ENCODE data around the gene TJP1.
"Not testable (repeated sequence)": the region's sequence is repeated elsewhere in the genome, so short reads cannot be mapped to it uniquely, and the experiment has no call there.

The TJP1 gene

DNA sequence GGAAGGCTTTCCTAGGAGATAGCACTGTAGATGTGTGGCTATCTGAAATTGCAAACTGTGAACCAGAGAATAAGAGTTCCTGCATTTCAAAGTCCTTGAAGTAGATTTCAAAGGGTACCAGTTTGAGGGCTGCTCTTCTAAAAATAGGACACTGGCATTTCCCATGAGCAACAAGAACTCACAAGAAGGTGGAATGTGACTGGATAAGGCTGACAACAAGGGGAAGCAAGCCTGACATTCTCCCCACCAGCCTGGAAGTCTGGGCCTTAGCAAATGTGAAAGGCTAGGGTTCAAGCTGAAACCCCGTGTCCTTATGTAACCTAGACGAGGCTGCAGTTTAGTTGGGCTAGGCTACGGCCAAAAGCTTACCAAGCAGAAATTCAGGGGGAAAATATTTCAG, 18.7 kb upstream of the TJP1 start:
- in situ Hi-C loops (cut with MboI; ENCODE audit: low pct_unique_long_range_greater_than_20kb, low sequenced_read_pairs), result no loop called here
- no peak for DNase-seq

DNA sequence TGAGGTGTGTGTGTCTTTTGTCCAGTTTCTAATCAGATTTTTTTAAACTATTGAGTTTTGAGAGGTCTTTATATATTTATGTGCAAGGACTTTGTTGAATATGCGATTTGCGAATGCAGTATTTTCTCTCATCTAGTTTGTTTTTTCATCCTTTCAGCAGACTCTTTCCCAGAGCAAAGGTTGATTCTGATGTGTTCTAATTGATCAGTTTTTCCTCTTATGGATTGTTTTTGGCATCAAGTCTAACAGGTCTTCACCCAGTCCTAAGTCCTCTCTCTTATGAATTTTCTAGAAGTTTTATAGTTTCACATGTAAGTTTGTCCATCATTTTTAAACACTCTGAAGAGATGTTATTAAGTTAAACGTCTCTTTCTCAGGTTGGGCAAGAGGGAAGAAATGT, 17.8 kb upstream of the TJP1 start:
- no peak for DNase-seq
- in situ Hi-C loops (cut with MboI; ENCODE audit: low pct_unique_long_range_greater_than_20kb, low sequenced_read_pairs), result no loop called here

DNA sequence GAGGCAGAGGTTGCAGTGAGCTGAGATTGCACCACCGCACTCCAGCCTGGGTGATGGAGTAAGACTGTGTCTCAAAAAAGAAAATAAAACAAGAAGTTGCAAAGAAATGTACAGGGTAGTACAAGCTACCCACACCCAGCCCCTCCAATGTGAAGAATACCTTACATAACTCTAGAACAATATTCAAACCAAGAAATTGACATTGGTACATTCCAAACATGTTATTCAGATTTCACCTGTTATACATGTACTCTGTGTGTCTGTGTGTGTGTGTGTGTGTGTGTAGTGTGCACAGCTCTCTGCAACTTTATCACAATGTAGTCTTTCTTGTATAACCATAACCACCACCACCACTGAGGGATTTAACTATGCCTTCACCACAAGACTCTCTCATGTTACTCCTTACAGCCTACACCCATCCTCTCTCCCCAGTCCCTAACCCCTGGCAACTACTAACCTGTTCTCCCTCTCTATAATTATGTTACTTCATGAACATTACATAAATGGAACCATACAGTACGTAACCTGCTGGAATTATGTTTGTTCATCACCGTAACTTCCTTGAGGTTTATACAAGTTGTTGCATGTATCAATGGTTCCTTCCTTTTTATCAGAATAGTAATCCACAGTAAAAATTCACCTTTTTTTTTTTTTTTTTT, 16.2 kb upstream of the TJP1 start:
- no peak for DNase-seq
- in situ Hi-C loops (cut with MboI; ENCODE audit: low pct_unique_long_range_greater_than_20kb, low sequenced_read_pairs), result no loop called here

DNA sequence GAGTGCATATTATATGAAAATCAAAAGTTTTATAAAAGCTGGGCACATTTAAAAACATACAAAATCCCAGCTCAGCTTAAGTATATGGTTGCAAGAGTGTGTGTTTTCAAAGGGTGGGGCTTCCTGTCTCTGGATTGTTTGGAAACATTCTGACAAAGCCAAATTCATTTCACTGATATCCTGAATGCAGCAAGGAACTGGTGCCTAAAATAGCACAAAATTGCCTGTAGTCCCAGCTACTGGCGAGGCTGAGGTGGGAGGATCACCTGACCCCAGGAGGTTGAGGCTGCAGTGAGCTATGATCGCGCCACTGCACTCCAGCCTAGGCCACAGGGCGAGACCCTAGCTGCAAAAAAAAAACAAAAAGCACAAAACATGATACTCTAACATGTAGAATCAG, 13.0 kb upstream of the TJP1 start:
- in situ Hi-C loops (cut with MboI; ENCODE audit: low pct_unique_long_range_greater_than_20kb, low sequenced_read_pairs), result no loop called here
- no peak for DNase-seq

DNA sequence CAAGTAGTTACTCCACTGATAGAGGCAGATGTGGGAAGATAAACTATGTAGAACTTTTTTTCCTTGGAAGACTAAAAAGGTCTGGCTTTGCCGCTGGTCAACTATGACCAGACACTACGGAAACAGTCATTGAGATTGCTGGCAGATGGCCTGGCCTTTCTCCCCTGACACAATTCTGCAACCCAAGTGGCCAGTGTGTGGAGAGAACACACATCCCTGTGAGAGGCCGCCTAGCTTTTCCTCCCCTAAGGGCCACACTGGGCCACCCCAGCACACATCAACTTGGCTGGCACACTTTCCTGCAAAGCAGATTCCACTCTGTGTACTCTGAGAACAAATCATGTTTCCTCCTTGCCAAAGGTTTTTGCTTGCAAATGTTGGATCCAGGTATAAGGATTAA, 10.4 kb upstream of the TJP1 start:
- no peak for DNase-seq

DNA sequence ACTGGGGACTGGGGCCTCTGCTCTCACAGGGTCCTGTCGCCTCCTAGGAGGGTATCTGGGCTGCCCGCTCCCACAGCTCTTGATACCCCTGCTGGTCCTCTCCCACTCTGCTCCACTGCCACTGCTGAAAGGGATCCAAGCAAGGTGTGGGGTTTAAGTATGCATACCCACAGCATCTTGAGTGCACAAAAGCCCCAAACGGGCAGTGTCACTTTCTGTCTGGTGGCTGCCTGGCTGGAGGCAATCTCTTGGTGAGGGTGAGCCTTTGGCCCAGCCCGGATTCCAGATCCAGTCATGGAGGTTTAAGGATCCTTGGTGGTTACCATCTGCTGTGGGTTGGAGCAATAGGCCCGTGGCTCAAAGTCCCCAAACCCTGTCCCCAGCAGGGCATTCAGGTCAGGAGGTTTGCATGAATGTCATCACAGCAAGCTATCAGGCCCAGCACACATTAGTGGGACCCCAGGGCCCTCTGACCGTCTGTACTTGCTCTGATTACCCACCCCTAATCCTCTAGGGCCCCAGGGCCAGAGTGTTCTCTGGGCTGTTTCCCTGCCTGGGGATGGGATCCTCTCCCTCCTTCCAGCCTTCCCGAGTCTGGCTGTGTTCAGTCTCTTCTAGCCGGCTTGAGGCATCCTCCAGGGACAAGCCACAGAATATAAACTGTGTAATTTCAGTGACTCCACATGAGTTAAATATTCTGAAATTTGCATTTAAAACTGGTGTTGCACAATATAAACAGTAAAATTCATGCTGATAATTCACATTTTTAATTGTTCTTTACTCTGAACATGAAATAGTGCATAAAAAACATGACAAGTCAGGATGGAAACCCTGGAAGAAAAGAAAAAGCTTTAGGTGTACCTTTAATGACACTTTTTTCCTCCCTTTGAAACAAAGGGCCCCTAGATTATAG, 4.9 kb upstream of the TJP1 start:
- in situ Hi-C loops (cut with MboI; ENCODE audit: low pct_unique_long_range_greater_than_20kb, low sequenced_read_pairs), result no loop called here
- no peak for DNase-seq

More for the DNA sequence above, 10.4 kb upstream of the TJP1 start:
- in situ Hi-C loops (cut with MboI; ENCODE audit: low pct_unique_long_range_greater_than_20kb, low sequenced_read_pairs), result no loop called here

DNA sequence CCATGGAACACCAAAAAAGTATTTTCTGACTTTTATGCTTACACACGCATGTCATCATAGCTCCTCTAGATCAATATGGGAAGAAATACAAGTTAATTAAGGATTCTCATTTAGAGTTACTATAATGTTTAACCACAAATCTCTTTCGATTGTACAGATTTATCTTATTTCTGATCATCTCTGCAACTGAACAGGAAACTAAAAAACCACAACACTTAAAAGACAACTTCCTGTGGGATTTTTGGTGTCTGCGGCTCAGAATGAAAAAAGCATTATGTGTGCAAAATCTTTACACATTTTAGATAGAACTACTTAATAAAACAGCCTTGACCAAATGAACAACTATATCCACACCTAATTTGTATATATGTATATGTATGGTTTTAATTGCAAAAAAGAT, 3.0 kb upstream of the TJP1 start:
- in situ Hi-C loops (cut with MboI; ENCODE audit: low pct_unique_long_range_greater_than_20kb, low sequenced_read_pairs), result no loop called here
- peak; percentile 73 for DNase-seq

DNA sequence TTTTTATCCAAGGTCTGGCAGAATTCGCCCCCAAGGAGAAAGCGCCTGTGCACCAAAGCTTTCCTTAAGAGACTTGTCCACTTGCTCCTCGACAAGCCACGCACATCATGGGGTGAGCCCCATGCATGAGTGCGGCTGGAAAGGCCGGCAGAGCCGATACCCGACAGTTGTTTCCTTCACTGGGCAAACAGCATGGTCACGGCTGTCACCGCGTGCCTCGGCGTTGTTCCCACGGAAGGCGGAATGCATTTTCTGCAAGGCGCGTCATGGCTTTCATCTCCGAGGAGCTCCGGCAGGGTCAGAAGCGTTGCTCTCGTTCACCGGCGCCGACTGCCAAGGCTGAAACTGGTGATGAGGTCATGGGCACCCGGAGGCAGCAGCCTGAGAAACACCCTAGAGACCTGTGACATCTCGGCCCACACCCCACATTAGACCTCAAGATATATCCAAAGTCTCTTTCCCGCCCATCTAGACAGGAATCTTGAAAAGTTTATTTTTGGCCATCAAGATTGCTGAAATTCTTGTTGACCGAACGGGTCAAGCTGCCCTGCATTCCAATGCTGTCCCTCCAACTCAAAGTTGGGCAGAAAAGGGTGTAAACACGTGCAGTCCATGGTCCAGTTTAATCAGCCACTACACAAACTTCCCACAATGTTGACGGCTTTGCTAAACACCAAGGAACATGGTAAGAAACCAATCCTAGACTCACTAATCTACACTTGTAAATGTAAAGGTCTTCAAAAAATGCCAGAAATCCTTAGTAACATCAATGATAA, 604 bp upstream of the TJP1 start:
- DNase-seq, result no peak
- in situ Hi-C loops (cut with MboI; ENCODE audit: low pct_unique_long_range_greater_than_20kb, low sequenced_read_pairs), result no loop called here

DNA sequence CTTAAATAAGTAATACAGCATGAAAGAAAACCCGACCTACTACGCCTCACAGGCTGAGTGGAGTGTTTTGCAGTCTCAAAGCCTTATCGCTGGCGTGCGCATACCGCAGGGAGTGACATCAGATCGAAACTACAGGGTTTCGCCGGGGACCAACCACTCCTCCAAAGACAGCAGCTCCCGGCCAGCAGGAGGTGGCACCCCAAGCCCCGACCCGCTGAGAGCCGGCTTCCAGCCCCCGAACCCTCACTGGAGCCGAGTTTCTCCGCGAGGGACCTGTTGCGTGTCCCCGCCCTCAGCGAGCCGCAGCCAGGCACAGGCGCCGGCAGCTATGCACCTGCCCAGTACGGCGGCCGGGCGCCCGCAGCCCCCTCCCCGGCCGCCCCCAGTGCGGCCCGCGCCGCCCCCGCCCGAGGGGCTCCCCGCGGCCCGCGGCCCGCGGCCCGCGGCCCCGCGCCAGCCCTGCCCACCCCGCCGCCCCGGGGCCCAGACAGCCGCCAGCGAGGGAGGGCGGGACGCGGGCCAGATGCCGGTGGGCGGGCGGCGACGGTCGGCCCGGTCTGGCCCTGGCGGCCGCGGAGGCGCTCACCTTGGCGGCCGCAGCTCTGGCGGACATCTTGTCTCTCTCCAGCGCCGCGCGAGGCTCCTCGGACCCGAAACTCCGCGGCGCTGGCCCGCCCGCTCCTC, 710 bp downstream of the TJP1 start:
- in situ Hi-C loops (cut with MboI; ENCODE audit: low pct_unique_long_range_greater_than_20kb, low sequenced_read_pairs), result no loop called here
- DNase-seq, result no peak

DNA sequence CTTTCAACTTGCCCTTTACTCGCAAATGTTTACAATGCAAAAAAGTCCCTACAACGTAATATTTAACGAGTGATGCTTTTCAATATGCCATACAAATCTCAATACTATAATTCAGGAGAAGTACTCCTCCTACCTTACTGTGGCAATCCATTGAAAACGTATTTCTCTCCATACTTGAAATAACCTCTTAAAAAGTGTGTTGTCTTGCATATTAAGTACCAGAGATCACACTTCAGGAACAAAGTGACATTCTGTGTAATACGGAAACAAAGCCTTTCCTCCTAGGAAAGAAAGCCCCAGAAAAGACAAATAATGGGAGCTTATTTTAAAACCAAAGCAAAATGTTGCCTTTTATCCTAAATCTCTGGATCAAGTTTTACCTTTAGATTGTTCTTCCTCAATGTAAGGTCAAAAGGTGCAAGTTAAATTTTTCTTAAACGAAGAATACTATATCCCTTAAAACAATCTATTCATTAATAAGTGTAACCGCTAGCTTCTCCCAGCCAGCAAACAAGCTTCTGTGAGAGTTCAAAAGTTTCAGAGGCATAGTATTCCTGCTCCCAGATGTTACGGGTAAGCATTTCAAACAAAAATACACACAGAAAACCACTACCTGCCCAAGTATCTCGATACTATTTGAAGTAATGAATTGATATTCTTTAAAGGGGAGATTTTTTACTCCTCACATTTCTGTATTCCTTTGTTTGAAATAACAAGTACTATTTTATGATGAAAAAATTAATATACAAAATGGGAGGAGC, 1.7 kb downstream of the TJP1 start:
- in situ Hi-C loops (cut with MboI; ENCODE audit: low pct_unique_long_range_greater_than_20kb, low sequenced_read_pairs), result no loop called here
- DNase-seq, result no peak

DNA sequence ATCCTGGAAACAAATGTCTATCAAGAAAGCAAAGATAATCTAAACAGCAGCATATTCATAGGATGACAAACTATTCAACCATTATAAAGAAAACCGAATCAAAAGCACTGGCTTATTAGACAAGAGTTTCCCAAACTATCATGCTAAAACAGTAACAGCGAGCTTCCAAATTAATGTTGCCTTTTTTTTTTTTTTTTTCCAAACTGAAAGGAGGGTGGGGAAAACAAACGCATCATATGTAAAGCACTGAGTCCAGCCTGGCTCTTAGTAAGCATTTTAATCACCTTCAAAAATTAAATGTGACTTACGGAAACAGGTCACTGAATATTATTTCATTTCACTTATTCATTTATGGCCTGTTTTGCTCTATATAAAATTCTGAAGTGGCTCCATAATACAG, 2.3 kb downstream of the TJP1 start:
- no peak for DNase-seq
- in situ Hi-C loops (cut with MboI; ENCODE audit: low pct_unique_long_range_greater_than_20kb, low sequenced_read_pairs), result no loop called here

DNA sequence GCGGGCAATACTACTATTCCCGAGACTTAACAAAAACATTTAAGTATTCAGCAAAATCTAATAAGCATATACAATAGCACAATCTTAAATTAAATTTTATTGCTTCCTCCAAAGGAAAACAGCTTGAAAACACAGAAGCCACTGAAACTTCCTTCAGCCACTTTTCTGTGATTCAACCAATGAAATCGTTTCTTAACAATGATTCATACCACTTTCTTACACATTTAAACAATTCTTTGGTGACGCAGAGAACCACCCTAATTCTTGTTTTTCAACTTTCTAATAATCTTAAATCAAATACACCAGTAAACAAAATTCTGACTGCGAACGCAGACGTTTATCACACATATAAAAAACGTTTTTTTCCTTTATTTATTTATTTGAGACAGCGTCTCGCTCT, 4.1 kb downstream of the TJP1 start:
- no peak for DNase-seq
- in situ Hi-C loops (cut with MboI; ENCODE audit: low pct_unique_long_range_greater_than_20kb, low sequenced_read_pairs), result no loop called here

DNA sequence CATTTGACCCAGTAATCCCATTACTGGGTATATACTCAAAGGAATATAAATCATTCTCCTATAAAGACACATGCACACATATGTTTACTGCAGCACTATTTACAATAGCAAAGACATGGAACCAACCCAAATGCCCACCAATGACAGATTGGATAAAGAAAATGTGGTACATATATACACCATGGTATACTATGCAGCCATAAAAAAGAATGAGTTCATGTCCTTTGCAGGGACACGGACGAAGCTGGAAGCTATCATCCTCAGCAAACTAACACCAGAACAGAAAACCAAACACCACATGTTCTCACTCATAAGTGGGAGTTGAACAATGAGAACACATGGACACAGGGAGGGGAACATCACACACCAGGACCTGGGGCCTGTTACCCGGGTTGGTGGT, 4.8 kb downstream of the TJP1 start:
- in situ Hi-C loops (cut with MboI; ENCODE audit: low pct_unique_long_range_greater_than_20kb, low sequenced_read_pairs); DNase-seq: not testable (repeated sequence)

DNA sequence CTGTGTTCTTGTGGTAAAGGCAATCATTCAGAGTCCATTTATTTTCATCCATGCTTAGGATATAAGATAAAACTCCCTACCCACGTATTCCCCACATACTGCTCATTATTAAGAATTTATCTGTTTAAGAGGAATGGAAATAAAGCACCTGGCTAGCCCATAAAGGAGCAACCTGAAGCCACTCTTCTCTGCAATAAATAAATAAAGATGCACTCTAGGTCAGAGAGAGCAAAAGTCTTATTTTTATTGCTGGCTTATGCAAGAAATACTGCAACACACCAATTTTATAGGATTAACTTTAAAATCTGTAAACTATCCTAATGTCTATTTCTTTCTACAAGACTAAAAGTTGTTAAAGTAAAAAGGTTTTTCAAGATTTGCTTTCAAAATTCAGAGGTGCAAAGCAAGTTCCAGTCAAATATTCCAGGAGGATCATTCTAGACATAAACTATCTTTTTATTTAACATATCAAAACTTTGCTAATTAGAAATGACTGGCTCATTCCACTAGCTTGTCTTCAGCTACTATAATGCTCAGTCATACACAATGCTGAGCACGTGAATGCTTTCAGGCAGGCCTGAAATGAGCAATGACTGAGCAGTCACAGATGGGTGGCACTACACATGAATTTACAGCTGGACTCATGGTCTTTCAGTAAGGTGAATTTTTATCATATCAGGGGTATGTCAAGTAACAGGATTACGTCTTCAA, 7.1 kb downstream of the TJP1 start:
- DNase-seq, result no peak
- in situ Hi-C loops (cut with MboI; ENCODE audit: low pct_unique_long_range_greater_than_20kb, low sequenced_read_pairs), result no loop called here

DNA sequence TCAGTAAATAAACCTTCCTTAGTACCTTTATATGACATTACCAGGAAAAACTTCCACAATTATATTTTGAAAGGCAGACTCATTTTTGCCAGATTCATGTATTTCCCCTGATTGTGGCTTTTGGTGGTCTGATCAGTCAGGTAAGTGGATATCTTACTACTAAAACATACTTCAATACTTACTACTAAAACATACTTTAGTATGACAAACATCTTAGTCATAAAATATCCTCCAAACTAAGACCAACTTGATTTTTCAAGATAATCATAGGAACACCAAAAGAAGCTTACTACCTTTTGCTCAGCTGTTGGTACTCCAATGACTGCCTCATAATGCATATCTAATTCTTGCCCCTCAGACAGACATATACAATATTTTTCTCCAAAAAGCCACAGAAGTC, 9.3 kb downstream of the TJP1 start:
- no peak for DNase-seq
- in situ Hi-C loops (cut with MboI; ENCODE audit: low pct_unique_long_range_greater_than_20kb, low sequenced_read_pairs), result no loop called here

DNA sequence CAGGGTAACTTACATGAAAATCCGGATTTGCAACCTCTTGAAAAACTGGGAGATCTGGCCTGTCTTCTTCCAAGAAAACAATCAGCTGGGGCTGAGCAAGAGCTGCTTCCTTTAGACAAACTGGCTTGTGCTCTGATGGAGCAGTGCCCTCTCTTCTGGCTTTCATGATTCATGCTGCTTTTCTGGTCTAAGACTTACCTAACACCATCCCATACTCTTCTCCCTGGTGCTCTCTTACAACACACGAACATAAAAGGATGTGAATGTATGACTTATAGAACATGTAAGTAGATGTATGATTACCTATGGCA, 9.9 kb downstream of the TJP1 start:
- DNase-seq, result no peak

DNA sequence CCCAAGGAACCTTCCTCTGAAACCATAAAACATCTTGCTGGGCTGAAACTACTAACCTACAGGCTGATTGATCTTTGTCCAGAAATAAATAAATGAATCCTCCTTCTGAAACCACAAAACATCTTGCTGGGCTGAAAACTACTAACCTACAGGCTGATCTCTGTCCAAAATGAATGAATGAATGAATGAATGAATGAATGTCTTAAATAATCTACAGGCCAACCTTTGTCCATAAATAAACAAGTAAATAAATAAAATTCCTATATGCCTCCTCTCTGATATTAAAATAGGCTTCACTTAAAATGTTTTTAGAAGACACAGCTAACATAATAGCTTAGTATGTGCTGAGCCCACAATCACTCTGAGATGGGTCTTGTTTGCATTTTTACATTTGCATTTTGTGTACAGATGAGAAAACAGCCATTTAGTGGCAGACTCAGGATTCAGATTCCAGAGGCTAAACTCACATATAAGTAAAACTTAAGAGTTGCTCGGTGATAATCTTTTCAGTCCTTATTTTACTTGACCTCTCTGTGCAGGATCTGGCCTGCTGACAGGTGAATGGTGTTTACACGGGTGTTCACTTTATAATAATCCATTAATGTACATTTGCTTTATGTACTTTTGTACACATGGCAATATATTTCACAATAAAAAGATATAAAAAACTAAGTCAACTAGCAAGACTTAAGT, 10.4 kb downstream of the TJP1 start:
- in situ Hi-C loops (cut with MboI; ENCODE audit: low pct_unique_long_range_greater_than_20kb, low sequenced_read_pairs), result no loop called here

More for the DNA sequence above, 9.9 kb downstream of the TJP1 start:
- in situ Hi-C loops (cut with MboI; ENCODE audit: low pct_unique_long_range_greater_than_20kb, low sequenced_read_pairs), result no loop called here

DNA sequence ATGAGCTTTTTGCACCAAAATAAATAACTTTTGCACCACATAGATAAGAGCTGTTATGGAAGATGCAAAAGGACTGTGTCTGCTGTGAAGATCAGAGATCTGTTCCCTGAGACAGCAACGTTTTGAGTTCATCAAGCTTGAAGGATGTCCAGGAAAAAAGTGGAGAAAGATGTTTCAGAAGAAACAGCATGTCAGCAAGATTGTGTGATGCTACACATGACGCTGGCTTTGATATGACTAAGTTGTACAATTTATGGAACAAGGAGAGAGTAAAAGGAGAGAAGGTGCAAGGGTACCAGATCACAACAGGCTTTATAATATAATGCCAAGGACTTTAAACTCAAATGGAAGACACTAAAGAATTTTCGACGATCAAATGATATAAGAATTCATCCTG, 16.6 kb downstream of the TJP1 start:
- DNase-seq, result no peak
- in situ Hi-C loops (cut with MboI; ENCODE audit: low pct_unique_long_range_greater_than_20kb, low sequenced_read_pairs), result no loop called here

More for the DNA sequence above, 10.4 kb downstream of the TJP1 start:
- DNase-seq, result no peak

All from KBM-7 (cell line).